ENCODE measurements around the gene ARPC5.
"Not testable (repeated sequence)": the region's sequence is repeated elsewhere in the genome, so short reads cannot be mapped to it uniquely, and the experiment has no call there.

Gene ARPC5
- 96.1 to 220 (median 168) reads per million in 3 experiments for total RNA-seq

DNA sequence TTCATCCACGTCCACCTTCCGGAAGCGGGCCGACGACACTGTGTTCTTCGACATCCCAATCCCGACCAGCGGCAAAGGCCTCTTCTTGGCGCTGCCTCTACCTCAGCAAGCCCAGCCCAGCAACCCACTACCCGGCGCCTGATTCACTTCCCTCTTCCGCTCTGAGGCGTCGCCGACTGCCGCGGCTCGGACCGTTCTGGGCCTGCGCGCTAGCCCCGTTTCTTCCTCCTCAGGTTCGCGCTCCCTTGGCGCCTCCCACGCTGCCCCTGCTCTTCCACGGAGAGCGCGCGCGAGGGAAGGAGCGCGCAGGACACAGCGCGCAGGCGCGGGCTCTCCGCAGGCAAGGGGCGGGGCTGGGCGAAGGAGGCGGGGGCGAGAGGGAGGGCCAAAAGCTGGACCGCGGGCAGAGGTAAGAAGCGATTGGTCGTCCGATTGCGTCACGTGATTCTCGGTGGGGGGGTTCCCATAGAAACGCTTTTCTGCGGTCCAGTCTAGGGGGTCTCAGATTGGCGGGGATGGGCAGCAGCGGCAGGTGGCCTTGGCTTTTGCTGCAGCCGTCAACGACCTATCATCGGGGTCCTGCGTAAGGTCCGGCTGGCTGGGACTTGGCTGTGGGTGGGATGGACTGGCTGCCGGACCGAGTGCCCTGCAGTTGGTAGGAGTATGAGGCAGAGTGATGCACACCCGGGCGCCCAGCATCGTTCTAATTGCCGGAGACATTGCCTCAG lies at the start of gene ARPC5:
Gene ARPC5 (minus strand): TSS at position 178 of the 728 bp plus-strand sequence. CDS start 124 bp downstream, at position 54.
- DNase-seq = peak; percentile 94

- peak; percentile 41 for DNase-seq
Measured at GRCh38 chr1:183685112-183685713, 49.6 kb upstream of the ARPC5 start.

- DNase-seq = not testable (repeated sequence)
Measured at GRCh38 chr1:183679363-183679762, 43.8 kb upstream of the ARPC5 start.

DNA sequence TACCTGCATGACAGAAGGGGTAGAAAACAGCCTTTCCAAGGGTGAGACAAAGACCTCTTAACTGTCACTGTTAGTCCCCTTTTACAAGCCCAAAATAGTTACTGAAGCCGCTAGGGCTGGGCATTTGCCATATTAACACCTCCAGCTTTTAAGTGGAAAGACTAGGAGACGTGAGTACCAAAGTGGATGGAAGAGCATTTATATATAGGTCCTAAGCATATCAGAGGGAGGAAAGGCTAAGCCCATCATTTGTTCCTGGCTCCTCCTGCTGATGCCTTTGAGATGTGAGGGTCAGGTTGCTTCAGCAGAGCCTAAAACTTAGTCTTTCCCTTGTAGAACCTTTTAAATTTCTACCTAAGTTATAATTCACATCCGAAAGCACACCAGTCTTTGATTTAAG lies 43.2 kb upstream of the ARPC5 start:
- DNase-seq = no peak

DNA sequence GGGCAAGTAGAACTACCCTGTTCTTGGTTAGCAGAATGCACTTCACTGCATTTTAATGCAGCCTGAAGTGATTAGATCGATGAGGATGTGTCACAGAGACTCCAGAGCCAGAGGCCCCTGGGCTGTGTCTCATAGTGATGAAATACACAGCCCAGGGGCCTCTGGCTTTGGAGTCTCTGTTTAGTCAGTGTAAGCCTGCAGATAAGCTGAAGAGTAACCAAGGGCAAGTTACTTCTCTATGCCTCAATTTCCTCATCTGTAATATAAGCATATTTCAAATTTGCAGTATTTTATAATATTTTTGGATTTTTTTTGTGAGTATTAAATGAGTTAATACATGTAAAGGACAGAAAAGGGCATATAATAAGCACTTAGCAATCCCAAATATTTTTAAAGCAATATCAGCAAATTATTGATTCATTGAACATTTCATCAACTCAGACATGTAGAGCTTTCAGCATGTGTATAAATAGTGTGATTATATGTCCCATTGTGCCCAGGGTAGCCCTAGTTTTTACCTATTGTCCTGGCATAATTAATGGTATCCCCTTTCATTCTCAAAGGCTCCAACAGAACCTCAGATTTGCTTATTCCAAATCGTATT lies 41.1 kb upstream of the ARPC5 start:
- DNase-seq = no peak

DNA sequence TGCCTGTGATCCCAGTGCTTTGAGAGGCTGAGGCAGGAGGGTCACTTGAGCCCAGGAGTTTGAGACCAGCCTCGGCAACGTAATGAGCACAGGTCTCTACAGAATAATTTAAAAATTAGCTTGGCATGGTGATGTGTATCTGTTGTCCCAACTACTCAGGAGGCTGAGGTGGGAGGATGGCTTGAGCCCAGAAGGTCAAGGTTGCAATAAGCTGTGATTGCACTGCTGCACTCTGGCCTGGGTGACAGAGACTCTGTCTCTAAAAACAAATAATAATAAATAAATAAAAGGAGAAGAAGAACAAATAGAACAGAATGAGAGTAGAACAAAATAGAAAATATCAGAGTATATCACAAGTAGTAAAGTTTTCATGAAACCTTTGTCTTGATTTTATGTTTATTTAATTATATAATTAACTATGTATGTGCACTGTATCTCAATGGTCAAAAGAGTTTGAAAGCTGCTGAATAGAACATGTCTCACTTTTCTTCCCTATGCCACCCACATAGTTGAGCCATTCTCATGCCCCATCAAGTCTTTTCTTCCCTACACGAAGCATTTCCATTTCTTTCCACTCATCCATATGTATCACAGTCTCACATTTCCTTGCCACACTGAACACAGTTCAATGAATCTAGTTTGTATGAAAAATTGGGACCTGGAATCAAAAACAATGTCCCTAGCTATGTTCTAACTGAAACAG lies 40.5 kb upstream of the ARPC5 start:
- no peak for DNase-seq

- DNase-seq = no peak
Measured at GRCh38 chr1:183675381-183675780, 39.8 kb upstream of the ARPC5 start.

- DNase-seq = no peak
Measured at GRCh38 chr1:183674886-183675285, 39.3 kb upstream of the ARPC5 start.

- no peak for DNase-seq
Measured at GRCh38 chr1:183674339-183674738, 38.8 kb upstream of the ARPC5 start.

GRCh38 chr1:183673605-183674323 lies 38.2 kb upstream of the ARPC5 start:
- DNase-seq = no peak

GRCh38 chr1:183670169-183670568 lies 34.6 kb upstream of the ARPC5 start:
- DNase-seq = no peak

DNA sequence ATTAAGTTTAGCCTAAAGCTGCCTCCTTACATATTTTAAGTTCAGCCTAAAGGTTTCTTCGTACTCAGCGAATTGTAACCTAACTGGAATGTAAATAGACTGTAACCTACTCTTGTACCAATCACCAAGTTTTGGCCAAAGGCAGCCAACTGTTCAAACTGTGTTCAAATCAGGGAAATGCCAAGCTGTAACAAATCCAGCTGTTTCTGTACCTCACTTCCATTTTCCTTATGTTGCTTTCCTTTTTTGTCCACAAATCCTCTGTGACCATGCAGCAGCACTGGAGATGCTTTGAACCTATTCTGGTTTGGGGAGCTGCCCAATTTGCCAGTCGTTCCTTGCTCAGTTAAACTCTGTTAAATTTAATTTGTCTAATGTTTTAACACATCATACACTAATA lies 20.8 kb upstream of the ARPC5 start:
- DNase-seq = no peak

DNA sequence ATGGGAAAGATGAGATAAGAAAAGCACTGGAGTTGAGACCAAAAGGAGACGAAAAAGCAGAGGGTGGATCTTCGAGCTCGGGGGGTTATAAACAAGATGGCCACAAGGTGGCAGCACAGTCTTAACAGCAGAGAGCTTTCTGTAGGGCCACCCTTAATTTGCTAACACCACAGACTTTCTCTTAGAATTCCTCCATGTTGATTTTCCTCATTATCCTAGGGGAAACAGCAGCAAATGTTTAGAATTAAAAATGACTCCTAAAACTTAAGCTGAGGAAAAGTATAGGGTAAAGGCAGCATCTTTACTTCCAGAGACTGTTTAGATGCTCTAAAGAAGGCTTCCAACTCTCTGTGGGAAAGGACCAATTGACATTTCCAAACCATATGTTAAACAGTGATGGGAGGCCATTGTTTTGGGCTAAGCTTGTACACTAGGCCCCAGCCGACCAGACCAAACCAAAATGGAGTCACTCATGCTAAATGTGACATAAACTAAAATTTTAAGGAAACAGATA lies 20.0 kb upstream of the ARPC5 start:
- peak; percentile 59 for DNase-seq

DNA sequence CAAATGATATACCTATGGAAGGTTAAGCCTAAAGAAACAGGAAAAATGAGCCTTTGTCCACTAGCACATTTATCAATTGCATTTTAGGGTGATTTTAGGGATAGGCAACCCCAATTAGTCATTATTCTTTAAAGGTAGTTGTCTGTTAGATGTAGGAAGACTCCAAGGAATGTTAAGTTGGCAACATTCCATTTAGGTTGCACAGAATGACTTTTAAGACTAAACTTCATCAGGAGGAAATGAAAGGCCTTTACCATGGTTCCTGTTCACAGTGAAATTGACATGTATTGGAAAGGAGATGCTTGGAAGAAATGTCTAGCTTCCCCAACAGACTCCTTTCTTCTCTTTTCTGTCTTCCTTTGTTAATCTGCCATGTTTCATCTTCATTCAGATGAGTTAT lies 19.1 kb upstream of the ARPC5 start:
- no peak for DNase-seq

- DNase-seq = no peak
Measured at GRCh38 chr1:183653876-183654451, 18.4 kb upstream of the ARPC5 start.

DNA sequence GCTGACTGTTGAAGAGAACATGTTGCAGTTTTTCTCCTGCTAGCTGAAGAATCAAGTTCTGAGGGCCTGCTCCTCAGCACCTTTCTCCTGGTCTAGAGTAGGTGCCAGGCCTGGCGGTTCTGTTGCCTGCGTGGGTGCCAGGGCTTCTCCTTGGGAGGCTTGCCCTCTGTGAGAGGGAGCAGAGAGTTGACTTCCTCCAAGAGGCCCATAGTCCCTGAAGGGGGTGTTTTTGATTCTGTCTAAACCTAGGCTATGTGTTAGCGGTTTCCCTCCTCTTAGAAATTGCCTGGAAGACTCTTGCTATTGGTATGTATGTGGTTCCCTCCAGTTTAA lies 17.8 kb upstream of the ARPC5 start:
- no peak for DNase-seq

DNA sequence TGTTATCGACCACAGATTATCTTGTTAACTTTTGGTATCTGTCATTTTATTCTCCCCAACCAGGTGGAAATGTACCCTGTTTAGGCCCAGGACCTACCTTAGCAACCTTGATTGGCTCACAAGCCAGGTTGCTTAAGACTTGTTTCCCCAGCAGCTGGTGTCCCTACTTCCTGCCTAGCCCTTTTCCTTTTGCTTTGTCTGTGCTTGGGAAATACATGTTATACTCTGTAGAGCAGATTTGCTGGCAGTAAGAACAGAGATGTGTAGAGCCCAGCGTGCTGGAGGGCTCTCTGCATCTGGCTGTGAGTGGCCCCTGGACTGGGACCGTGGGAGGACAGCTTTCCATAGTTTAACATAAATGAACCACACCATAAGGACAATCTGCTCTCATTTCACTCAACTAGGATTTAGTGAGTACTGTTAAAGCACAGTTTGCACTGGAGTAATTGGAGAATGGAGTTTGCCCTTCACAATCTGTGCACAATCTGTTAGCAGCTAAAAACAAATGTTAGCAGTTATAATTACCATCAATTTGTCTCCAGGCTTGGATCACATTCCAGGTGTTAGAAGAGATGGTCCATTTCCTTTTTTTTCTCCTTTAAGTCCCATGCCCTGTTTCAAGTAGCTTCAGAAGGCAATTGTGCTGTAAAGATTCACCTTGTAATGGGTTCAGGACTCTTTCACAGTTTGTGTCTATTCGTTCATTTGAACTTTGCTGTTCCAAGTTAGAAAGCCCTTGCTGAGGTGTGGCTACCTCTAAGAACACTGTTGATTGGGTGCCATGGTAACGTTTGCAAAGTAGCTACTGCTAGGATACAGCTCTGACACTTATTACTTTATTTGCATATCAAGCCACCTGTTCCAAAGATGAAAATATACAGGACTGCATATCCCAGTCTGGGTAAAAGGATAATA lies 17.2 kb upstream of the ARPC5 start, which contains the start of gene APOBEC4:
Gene APOBEC4 (minus strand): TSS at position 770 of the 915 bp plus-strand sequence. CDS start 4,535 bp downstream, outside the sequence.
- peak; percentile 23 for DNase-seq

GRCh38 chr1:183652107-183652506 lies 16.5 kb upstream of the ARPC5 start:
- no peak for DNase-seq

DNA sequence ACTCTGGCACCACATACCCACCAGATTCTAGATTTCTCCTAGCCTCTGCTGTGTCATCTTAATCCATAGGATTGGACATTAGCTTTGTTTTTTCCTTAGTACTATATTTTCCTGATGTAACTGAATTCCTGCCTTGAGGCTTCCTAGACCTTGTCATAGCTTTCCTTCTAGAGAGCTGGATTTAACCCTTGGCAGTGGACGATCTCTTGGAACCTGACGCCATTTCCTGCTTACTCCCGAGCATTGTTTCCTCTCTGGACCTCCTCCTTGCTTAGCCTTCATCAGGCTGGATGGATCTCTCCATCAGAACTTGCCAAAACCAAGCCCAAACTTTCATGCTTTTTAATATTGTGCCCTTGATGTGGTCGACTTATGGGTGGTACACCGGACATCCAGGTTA lies 16.0 kb upstream of the ARPC5 start:
- no peak for DNase-seq

DNA sequence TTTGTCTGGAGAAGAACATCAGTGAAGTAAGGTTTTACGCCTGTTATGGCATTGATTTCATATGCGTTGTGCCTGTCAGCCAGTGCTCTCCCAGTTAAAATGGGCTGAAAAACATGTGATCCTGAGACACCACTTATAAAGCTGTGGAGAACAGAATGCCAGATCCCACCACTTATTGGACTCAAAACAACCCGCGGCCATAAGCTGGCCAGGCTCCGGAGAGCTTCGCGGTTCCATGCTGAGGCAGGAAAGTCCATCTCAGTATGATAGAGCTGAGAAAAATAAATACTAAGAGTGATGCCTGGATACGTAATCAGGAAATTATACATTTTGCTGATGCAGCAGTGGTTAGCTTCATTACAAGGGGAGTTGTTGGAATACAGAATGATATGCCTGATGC lies 12.5 kb upstream of the ARPC5 start:
- no peak for DNase-seq

DNA sequence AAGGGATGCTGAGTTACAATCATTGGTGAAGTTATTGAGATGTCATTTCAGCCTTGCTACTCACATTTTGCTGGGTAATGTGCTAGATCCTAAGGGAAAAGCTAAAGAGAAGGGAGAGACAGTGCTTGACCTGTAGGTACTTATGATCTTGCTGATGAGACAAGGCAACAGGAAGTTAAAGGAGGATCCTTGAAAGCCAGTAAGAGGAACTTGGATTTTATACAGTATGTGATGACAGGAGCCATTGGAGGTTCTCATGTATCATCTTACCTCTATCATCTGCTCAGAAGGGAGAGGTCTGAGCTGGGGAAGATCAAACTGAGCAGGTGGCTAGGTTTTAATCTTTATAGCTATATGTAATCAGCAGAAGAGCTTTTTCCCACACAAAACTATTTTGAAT lies 11.2 kb upstream of the ARPC5 start:
- no peak for DNase-seq

Data from central memory CD4-positive, alpha-beta T cell (primary cell).